GM12891 (cell line): ENCODE measurements around the gene PHACTR3.

ENCODE experiments used
- DNase-seq: peaks from one replicate; pipeline ENCODE4 v3.0.0; 2011; ENCODE audit warnings: low spot score; ENCODE audit not compliant: insufficient read length
- FAIRE-seq: peaks from 2 replicates; lab custom pipeline; 2011; peaks lifted over from hg19 to GRCh38; lab: Jason Lieb, UNC
- PAX5 ChIP-seq: IDR thresholded peaks from 2 replicates; pipeline ENCODE4 v1.6.1; 2011; ENCODE audit warnings: low read length, moderate library complexity, mild to moderate bottlenecking; ENCODE audit not compliant: insufficient read depth, severe bottlenecking
- POLR2A ChIP-seq: IDR thresholded peaks from 2 replicates; pipeline ENCODE4 v1.6.1; 2011; ENCODE audit warnings: low read depth, low read length, control low read depth
- POLR2AphosphoS5 ChIP-seq: IDR thresholded peaks from 2 replicates; pipeline ENCODE4 v1.6.1; 2011; ENCODE audit warnings: low read depth, low read length, control low read depth
- POU2F2 ChIP-seq: IDR thresholded peaks from 2 replicates; pipeline ENCODE4 v1.6.1; 2011; ENCODE audit warnings: low read depth, mild to moderate bottlenecking, control low read depth, low read length, moderate library complexity
- SPI1 ChIP-seq: IDR thresholded peaks from 2 replicates; pipeline ENCODE4 v1.6.1; 2011; ENCODE audit warnings: low read depth, low read length, control low read depth
- TAF1 ChIP-seq: IDR thresholded peaks from 2 replicates; pipeline ENCODE4 v1.6.1; 2011; ENCODE audit warnings: low read depth, low read length, control low read depth

PHACTR3 gene

DNA sequence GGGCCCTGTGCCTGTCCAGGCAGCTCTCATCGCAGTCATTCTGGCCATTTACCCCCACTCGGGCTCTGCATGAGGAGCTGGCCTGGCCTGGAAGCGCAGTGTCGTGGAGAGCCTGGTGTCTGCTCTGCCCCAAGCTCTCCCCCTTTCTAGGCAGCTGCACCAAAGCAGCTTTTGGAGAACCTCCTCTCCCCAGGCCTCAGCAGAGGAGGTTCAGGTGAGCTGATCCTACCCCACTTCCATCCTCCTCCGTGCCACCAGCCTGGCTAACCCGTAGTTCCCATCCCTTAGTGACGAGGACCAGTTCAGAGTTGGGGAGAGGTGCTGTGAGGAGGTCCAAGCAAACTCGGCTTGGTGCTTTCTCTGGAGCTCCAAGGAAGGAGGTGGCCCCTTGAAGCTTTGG is 30.5 kb upstream of the PHACTR3 start:
- DNase-seq (no peak), FAIRE-seq (no peak)
- TF ChIP-seq POLR2A (no peak), TAF1 (no peak), POU2F2 (no peak), POLR2AphosphoS5 (no peak), PAX5 (no peak), SPI1 (no peak)

DNA sequence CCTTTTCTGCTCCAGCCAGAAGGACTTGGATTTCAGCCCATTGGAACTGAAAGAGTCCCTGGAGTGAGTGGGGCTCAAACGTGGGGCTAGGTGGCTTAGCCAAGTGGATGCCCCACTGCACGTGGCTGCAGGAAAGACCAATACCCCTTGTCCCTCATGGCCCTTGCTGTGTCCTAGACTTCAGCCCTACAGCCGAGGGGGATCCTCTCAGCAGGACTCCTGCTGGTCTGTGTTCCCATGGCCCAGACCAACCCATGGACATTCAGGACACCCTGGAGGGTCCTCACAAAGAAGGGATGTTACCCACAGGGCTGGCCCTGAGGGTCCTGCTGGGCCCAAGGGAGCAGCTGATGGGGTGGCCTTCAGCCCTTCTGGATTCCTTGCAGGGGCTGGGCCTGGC is 30.0 kb upstream of the PHACTR3 start:
- DNase-seq: no peak
- TF ChIP-seq POU2F2 (no peak), TAF1 (no peak), POLR2A (no peak)
- no peak for FAIRE-seq

DNA sequence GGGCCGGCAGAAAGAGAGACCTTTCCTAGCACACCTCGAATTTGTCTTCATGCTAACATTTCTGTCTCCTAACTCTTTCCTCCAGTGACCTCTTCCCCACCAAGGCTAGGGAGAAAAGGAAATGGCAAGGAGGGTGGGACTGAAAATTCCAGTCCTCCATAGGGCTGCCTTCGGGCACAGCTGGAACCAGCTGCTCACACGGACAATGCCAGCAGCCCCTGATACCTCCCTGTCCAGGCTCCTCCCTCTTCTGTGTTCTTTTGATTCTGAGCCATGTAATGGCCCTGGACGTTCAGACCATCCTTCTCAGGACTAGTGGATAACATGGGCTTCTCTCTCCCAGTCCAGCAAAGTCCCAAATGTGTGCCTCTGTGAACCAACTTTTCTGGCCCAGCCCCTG is 29.1 kb upstream of the PHACTR3 start:
- no peak for FAIRE-seq
- TF ChIP-seq PAX5: no peak
- no peak for TF ChIP-seq SPI1
- no peak for TF ChIP-seq POLR2A
- TF ChIP-seq POLR2AphosphoS5: no peak
- no peak for TF ChIP-seq POU2F2
- TF ChIP-seq TAF1: no peak
- no peak for DNase-seq

DNA sequence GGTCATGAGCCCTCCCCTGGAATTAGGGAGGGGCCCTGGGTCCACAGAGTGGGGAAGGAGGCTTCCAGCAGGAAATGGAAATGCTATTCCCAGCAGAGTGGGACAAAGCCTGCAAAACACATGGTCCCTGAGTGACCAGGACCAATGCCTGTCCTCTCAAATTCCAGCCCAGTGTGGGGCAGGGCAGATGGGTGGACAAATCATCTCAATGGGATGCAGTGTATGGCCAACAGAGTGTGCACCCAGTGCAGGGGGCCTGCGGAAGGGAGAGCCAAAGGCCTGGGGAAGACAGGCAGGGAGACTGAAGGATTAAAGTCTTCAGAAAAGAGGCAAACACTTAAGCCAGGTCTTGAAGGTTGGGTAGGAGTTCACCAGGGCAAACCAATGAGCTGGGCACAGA is 28.7 kb upstream of the PHACTR3 start:
- TF ChIP-seq TAF1 (no peak), SPI1 (no peak), PAX5 (no peak), POLR2AphosphoS5 (no peak), POLR2A (no peak), POU2F2 (no peak)
- no peak for FAIRE-seq

DNA sequence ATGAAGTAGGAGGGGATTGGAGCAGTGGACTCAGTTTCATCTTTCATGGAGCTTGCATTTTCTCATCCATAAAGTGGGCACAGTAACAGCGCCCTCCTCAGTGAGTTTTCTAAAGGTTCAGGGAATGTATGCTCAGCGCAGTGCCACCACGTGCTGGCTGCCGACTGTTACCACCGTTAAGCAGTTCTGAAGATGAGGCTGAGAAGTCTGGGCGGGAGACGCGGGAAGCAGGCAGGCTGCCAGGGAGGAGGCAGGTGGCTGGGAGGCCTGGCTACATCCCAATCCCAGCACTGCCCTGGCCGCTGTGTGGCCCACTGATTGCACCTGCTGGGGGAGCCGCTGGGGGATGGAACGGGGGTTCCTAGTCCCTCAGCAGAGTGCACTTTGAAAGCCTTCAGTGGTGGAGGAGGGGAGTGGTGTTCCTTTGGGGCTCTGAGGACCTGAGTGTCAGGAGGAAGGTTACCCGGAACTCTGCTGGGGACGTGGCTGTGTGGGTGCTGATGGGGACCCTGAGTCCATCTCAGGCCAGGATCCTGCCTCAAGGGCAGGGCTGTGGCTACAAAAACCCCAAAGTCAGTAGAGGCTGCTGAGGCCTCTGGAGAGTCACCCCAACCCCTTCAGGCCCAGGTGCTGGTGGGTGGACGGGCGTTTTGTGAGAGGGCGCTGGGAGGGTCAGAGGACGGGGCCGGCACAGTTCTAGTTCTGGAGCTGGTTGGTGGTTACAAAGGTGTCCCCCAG is 28.0 kb upstream of the PHACTR3 start:
- DNase-seq (no peak), FAIRE-seq (no peak)
- no peak for TF ChIP-seq POLR2AphosphoS5
- no peak for TF ChIP-seq SPI1
- TF ChIP-seq POU2F2: no peak
- no peak for TF ChIP-seq TAF1
- TF ChIP-seq PAX5: no peak
- TF ChIP-seq POLR2A: no peak

More for the DNA sequence above, 28.7 kb upstream of the PHACTR3 start:
- DNase-seq: no peak

DNA sequence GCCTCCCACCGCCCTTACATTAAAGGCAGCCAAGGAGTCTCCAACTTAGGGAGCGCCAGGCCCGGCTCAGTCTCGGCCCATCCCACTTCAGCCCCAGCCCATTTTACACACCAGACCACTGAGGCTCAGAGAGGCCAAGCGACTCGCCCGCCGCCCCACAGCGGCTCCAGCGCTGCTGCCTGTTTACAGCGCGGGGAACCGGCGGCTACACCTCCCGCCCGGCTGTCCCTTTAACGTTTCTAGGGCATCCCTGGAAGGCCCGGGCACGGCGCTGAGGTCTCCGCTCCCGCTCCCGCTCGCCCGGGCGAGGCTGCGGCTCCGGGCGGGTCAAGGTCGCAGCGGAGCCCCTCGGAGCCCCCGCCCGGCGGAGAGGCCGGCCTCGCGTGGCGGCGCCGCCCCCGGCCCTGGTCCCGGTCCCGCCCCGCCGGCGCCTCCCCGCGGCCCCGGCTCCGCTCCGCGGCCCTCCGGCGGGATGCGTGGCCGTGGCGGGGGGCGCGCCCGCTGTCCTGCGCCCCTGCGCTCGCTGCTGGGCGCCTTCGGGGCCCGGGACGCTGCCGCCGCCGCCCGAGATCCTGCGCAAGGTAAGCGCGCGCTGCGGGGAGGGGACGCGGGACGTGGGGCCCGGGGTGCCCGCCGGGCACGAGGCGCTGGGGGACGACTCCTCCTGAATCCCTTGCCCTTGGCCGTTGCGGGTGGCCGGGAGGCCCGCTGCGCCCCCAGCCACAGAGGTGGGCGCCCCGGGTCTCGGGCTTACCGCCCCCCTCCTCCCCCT is 27.1 kb upstream of the PHACTR3 start:
- TF ChIP-seq POLR2AphosphoS5: no peak
- no peak for TF ChIP-seq POU2F2
- no peak for TF ChIP-seq TAF1
- no peak for TF ChIP-seq PAX5
- TF ChIP-seq POLR2A: no peak
- no peak for TF ChIP-seq SPI1
- no peak for FAIRE-seq
- DNase-seq: no peak

DNA sequence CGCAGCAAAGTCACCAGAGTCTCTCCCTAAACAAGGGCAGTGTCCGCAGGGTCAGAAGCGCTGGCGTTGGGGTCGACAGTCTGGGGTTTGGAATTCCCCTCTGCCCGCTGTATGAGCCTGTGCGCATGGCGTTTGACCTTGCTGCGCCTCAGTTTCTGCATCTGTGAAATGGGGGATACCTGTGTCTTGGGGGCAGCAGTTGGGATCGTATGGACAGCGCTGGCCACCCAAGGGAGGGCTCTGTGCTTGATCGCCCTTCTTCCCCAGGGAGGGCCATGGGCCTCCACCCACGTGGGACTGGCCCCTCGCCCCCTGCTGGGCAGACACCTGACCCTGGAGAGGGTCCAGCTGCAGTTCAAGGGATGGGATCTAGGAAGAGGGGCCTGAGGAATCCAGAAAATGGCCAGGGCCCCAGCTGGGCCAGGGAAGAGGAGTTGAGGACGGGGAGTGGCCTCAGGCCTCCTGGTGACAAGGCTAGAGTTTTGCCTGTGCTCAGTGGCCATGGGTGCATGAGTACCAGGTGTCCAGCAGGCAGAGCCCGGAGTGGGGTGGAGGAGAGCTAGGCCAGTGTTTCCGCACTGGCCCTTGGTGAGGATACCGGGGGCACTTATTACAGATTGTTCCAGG is 26.4 kb upstream of the PHACTR3 start:
- FAIRE-seq: no peak
- TF ChIP-seq TAF1: no peak
- no peak for DNase-seq

DNA sequence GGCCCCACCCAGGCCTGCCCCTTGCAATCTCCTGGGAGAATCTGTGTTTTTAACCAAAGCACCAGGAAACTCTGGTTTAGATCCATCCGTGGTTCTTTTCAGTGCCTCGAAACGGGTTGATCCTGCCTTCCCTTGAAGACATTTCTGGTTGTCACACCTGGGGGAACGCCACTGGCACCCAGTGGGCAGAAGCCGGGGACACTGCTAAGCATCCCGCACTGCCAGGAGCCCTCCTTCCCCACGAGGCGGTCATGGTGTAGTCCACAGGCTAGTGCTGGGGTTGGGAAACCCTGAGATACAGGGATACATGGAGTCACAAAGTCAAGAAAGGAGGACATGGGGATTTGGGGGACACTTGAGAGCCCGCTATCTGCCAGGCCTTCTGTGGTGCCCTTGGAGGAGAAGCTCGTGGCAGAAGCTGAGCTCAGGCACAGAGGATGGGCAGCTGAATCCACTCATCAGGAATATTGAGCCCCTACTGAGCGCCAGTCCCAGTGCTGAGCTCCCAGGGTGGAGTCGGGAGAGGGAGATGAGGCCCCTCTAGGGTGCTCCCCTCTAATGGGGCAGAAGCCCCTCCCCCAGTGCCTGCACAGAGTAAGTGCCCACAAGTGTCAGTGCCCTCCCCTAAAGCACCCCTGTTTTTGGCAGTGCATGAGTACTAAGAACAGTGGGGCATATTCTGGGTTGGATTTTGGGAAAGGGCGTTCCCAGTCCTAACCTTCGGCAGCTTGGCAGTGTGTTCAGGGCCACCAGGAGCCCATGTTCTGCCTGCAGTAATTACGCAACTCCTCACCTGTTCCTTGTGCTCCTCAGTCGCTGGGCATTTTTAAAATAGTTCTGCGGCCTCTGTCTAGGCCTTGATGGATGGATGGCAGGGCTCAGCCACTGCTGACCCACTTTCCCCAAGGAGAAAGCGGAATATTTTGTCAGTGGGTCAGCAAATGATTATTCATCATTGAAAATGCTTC is 25.6 kb upstream of the PHACTR3 start:
- FAIRE-seq: no peak
- no peak for DNase-seq
- TF ChIP-seq POU2F2: no peak
- TF ChIP-seq PAX5: no peak
- no peak for TF ChIP-seq POLR2A
- no peak for TF ChIP-seq SPI1
- no peak for TF ChIP-seq POLR2AphosphoS5
- no peak for TF ChIP-seq TAF1
